GM15510 (cell line): ENCODE data around the gene SNAI3.

Experiments used
- POLR2A ChIP-seq: IDR thresholded peaks from 3 replicates; pipeline ENCODE4 v1.6.1; 2011; ENCODE audit warnings: borderline replicate concordance; ENCODE audit not compliant: insufficient read length; ENCODE audit errors: extremely low read depth

Gene SNAI3

DNA sequence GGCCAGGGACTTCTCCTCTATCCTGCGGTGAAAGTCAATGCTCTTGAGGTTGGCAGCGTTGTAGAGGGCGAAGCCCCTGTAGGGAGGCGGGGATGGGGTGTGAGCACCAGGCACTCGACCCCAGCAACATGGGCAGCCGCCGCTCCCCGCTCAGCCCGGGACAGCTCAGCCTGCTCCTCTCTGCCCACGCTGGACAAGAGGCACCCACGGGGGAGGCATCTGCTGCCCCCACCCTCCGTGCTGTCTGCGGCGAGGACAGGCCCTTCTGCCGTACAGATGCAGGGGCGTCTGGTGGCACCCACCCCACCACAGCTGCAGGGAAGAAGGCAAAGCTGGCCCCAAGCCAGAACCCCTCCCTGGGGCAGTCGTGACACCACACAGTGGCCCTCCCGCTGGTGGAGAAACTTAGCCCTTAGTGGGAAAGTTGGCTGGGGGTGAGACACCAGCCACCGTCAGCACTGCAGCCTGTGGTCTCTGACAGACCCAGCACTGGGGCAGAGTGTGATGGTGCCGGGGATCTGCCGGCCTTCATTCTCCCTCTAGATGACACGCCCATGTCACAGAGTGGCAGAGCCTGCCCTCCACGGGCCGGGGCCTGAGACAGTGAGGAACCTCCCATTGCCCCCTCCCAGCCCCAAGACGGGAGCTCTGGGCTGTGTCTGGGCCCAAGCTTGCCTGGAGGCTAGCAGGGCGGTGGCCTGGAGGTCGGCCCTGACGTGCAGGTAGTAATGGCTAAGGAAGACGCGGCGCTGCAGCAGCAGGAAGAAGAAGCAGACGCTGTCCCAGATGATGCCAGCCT, 39.5 kb upstream of the SNAI3 start:
- TF ChIP-seq POLR2A: no peak

DNA sequence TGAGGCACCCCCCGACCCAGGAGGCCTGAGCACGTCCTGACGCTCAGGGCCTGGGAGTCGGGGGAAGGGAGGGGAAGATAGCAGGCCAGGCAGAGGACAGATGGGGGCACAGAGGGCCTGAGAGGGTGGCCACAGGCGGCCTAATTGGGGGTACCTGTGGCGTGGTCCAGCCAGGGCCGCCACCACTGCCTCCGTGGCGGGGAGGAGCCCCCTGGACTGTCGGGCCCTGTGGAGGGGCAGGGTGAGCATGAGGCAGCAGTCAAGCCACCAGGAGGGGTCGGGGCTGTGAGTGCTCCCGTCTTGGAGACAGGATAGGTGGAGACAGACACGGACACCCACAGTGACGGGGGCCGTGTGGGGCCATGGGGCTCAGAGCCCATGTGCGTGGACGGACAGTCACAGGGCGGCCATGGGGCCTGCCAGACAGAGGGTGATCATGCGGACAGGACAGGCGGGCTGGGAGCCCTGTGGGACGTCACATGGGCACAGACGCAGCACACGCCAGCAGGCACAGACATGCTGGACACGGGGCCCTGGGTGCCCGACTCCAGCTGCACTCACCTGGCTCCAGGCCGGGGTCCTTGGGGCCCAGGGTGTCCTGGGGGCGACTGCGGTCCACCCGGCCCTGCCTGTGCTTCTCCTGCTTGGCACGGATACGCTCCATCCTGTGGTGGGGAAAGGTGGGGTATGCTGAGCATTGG, 38.7 kb upstream of the SNAI3 start:
- TF ChIP-seq POLR2A: no peak

DNA sequence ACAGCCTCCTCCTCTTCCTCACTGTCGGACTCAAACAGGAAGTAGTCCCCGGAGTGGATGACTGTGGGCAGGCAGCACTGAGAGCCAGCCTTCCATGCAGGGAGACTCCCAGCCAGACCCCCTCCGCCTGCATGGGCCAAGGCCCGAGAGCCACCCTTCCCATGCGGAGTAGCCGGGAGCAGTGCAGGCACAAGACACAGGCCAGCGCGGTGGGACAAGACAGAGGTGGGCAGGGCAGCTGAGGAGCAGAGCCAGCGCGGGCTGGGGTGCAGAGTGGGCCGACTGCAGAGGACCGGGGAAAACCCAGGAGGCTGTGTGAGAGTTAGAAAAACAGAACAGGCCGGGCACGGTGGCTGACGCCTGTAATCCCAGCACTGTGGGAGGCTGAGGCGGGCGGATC, 37.6 kb upstream of the SNAI3 start:
- no peak for TF ChIP-seq POLR2A

DNA sequence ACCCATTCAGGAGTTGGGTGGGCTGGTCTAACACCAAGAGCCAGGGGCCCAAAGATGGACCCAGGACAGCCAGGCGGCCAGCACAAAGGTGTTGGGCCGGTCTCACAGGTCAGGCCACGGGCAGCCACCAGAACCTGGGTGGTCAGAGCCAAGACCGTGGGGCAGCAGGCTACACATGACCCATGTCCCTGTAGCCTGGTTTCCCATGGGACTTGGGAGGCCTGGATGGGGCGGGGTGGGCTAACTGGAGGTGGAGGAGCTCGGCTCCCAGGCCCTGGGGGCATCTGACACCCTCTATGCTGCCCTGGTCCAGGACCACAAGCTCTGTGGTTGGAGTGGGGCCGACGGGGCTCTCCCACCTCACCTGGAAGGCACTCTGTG, 37.2 kb upstream of the SNAI3 start:
- TF ChIP-seq POLR2A: no peak

DNA sequence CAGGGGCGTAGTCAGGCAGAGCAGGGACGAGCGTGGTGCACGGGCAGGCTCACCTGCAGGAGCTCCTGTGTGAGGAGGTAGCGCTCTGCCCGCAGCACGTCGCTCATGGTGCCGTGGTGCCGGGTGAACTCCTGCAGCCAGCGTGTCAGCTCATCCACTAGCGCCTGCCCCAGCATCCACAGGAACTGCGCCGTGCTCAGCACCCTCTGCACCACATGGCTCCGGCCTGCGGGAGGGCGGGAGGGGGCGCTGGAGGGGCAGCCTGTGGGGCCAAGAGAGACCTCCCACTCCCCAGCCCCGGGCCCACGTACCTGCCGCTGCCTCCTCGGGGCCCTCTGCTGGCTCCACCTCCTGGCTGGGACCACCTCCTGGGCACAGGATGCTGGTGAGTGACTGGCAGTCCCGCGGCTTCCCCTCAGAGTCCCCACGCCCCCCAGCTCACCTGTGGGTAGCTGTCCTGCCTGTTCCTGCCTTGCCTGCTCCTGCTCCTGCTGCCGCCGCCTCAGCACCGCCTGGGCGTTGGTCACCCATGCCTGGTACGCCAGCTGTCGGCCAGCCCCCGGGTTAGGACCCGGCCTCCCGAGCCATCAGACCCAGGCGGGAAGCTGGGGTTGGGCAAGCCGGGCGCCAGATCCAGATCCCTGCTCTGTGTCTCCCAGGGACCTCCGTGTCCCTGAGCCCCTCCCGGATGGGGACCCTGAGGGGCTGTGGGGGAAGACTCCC, 36.6 kb upstream of the SNAI3 start:
- TF ChIP-seq POLR2A: no peak

DNA sequence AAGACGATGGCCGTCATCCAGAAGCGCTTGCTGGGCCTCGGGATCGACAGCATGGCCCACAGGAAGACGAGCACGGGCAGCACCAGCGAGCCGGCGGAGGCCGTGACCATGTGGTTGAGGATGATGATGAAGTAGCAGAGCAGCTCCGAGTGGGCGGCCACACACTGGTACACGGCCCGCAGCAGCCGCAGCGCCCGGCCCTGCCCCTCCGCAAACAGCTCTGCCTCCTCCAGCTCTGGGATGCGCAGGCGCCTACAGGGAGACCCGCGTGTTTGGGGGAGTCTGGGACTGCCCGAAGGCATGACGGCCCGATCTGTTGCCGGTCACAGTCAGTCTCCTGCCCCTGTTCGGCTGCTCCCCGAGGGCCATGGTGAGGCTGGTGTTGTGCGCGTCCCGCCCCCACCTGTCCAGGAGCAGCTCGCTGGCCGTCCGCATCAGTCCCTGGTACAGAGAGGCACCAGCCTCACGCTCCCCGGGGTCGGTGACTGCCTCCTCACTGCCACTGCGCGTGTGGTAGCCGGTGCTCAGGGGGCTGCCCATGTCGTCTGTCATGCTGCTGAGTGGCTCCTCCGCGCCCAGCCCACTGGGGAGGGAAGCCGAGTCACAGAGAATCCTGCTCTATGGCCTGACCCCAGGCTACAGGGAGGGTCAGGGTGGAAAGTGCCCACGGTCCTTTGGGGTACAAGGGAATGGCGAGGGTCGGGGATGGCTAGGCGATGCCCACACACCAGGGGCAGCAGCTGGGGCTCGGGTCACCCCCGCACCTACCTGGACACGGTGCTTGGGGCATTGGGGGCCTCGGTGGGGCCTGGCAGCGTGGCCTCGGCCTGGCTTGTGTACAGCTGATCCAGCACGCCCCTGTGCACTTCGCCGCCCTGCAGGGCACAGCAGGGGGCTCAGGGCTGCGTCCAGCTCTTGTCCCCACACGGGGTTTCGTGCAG, 35.8 kb upstream of the SNAI3 start:
- no peak for TF ChIP-seq POLR2A

DNA sequence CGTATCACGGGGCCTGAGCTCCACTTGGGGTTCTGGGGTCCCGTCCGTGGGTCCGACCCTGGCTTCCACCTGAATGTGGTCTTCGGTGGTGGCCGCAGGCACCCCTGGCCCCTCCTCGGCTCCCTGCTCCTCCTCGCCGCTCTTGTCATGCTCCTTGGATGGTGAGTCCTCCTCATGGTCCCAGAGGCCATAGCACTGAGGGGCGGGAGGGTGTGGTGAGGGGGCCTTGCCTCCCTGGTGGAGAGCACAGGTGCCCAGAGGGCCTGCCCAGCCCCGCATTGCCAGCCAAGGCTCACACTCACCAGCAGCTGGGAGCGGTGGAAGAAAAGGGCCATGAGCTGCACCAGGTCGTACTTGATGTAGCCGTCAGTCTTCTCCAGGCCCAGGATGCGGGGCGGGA, 34.9 kb upstream of the SNAI3 start:
- TF ChIP-seq POLR2A: no peak

DNA sequence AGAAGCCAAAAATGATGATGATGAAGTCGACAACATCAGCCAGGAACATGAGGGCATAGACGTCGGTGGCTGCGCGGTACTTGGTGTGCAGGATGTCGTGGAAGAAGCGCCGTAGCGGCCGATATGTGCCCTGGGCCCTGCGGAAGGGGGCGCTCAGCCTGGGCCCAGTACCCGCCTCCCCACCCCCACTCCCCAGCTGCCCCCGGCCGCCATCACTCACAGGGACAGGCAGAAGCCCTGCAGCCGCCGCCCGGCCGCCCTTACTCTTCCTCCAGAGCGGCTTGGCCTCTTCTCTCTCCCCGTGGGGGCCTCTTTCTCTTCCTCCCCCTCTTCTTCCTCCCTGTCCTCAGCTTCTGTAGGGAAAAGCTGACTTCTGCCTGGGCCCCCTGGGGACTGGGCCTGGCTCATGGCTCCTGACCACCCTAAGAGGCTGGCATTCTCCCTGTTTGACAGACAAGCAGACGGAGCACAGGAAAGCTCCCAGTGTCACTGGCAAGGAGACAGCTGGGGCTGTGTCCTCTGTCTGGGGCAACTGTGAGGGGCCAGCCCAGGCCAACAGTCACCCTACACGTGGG, 34.2 kb upstream of the SNAI3 start:
- no peak for TF ChIP-seq POLR2A

DNA sequence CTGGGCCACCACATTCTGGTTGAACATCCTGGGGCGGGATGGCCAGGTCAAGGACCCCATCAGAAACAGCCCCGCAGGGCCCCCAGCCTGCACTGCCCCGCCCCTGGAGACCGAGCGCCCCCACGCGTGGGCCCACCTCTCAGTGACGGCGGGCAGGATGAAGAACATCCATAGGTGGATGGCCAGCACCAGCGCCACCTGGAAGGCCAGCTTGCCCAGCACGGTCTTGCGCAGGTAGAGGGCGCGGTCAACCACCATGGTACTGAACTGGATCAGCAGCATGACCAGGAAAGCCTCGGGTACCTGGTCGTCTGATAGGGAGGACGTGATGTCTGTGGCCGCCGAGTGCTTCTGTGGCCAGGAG, 33.6 kb upstream of the SNAI3 start:
- TF ChIP-seq POLR2A: no peak

DNA sequence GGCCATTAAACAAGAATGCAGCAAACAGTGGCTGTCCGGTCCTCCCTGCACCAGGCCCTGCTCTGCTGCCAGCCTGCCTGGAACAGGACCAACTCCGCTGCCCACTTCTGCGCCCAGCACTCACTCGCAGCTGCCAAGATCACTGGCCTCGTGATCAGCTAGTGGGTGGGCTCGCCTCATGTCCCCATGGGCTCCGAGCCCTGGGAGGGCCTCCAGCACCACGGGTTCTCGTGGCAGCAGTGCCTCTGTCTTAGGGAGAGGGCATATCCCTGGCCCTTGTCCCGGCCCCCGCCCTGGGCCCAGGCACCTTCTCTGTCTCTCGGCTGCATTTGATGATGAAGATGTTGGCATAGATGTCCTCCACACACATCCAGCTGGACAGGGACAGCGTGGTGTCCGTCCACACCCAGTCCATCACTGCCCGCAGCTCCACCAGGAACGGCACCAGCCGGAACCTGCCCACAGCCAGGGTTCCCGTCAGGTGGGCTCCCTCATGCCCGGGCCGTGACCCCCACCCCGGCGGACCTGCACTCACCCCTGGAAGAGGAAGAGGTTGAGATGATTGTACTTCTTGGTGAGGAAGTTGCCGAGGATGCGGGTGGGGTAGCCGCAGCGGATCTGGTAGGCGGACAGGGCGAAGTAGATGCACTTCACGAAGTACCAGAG, 33.1 kb upstream of the SNAI3 start:
- TF ChIP-seq POLR2A: no peak

DNA sequence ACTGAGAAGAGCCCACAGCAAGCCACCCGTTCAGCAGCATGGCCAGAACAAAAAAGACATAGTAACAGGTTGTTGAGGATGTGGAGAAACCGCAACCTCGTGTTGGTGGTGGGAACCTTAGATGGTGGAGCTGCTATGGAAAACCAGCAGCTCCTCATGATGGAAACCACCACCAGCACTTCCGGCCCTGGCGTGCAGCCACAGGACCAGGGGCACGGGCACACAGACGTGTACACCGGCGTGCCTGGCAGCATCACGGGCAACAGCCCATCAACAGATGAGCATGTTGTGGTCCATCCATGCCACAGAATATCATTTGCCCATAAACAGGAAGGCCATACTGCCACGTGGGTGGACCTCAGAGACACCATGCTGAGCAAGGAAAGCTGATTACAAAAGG, 31.9 kb upstream of the SNAI3 start:
- no peak for TF ChIP-seq POLR2A

DNA sequence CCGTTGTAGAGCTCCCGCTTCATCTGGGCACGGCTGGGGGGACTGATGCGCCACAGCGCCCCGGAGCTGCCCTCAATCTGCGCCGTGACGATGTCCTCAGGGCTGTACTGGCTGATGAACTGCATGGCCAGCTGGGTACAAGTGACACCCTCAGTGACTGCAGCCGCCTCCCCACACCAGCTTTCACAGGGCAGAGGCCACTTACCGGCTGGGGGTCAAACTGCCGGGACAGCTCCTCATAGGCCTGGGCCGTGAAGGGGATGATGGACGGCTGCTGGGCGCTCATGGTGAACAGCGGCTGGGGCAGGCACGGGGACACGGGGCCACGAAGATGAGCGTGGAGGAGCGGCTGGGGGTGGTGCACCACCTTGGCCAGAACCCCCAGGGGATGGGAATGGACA, 30.3 kb upstream of the SNAI3 start:
- no peak for TF ChIP-seq POLR2A

DNA sequence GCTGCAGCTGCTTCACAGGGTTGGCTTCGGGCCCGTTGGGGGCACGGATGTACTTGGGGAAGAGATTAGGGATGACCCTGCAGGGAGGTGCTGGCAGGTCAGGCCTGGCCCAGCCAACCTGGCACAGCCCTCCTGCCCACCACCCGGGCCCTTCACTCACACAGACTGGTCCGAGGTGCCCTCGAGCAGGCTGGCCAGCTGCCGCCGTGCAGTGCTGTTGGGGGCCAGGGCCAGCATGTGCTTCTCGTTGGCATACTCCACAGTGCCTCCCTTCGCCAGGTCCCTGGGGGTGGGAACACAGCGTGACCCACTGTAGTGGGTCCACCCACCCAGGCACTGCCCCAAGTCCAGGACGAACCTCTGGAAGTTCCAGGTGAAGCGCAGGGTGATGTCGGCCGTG, 29.9 kb upstream of the SNAI3 start:
- TF ChIP-seq POLR2A: no peak
